22Rv1 (cell line): ENCODE data around the gene SLC26A6.

Experiments used
- ZFX ChIP-seq: fragments of 450-650 bp; IDR thresholded peaks from 2 replicates; pipeline ENCODE4 v1.6.1; 2017; ENCODE audit warnings: antibody characterized with exemption, borderline replicate concordance
- TF ChIP-seq, protein P1 (sequence below): fragments of 450-650 bp; IDR thresholded peaks from 2 replicates; pipeline ENCODE4 v1.5.1; 2017; ENCODE audit warnings: mild to moderate bottlenecking

DNA sequence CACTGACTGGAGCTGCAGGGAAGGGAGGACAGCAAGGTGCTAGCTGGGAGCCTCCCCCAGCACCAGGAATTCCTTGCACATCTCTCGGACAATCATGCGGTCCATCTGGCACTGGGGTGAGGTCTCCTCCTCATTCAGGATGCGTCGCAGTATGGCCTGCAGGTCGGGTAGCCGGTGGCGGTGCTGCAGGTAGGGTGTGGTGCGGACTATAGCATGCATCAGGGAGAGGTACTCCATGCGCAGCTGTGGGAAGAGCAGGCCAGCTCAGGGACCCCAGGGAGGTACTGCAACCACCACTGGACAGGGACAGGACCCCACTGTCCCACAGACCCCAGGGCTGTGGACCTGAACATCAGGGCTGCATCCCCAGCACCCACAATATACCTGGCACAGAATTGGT, 39.2 kb upstream of the SLC26A6 start:
- TF ChIP-seq, protein P1, sequence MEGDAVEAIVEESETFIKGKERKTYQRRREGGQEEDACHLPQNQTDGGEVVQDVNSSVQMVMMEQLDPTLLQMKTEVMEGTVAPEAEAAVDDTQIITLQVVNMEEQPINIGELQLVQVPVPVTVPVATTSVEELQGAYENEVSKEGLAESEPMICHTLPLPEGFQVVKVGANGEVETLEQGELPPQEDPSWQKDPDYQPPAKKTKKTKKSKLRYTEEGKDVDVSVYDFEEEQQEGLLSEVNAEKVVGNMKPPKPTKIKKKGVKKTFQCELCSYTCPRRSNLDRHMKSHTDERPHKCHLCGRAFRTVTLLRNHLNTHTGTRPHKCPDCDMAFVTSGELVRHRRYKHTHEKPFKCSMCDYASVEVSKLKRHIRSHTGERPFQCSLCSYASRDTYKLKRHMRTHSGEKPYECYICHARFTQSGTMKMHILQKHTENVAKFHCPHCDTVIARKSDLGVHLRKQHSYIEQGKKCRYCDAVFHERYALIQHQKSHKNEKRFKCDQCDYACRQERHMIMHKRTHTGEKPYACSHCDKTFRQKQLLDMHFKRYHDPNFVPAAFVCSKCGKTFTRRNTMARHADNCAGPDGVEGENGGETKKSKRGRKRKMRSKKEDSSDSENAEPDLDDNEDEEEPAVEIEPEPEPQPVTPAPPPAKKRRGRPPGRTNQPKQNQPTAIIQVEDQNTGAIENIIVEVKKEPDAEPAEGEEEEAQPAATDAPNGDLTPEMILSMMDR, result no peak
- no peak for TF ChIP-seq ZFX
